ENCODE data around the gene CACNG1.
"Not testable (repeated sequence)": the region's sequence is repeated elsewhere in the genome, so short reads cannot be mapped to it uniquely, and the experiment has no call there.

CACNG1 gene

GRCh38 chr17:67079491-67079890 is 35.1 kb downstream of the CACNG1 start:
- DNase-seq (ENCODE audit: low read depth), result no peak

GRCh38 chr17:67080804-67081203 is 36.5 kb downstream of the CACNG1 start:
- no peak for DNase-seq (ENCODE audit: low read depth)

- DNase-seq (ENCODE audit: low read depth), result no peak
Observed at GRCh38 chr17:67082107-67082506, 37.8 kb downstream of the CACNG1 start.

GRCh38 chr17:67085406-67085805 is 41.1 kb downstream of the CACNG1 start:
- DNase-seq (ENCODE audit: low read depth), result no peak

- no peak for DNase-seq (ENCODE audit: low read depth)
Observed at GRCh38 chr17:67088639-67089038, 44.3 kb downstream of the CACNG1 start.

GRCh38 chr17:67090341-67090740 is 46.0 kb downstream of the CACNG1 start:
- no peak for DNase-seq (ENCODE audit: low read depth)

- DNase-seq (ENCODE audit: low read depth), result no peak
Observed at GRCh38 chr17:67092291-67092690, 47.9 kb downstream of the CACNG1 start.

GRCh38 chr17:67092710-67093109 is 48.4 kb downstream of the CACNG1 start:
- DNase-seq (ENCODE audit: low read depth), result not testable (repeated sequence)

GRCh38 chr17:67093348-67093747 is 49.0 kb downstream of the CACNG1 start:
- no peak for DNase-seq (ENCODE audit: low read depth)

GRCh38 chr17:67095291-67095690 is 50.9 kb downstream of the CACNG1 start:
- peak; percentile 21 for DNase-seq (ENCODE audit: low read depth)

GRCh38 chr17:67095803-67096202 is 51.4 kb downstream of the CACNG1 start:
- DNase-seq (ENCODE audit: low read depth), result no peak

- DNase-seq (ENCODE audit: low read depth), result no peak
Observed at GRCh38 chr17:67096609-67097008, 52.3 kb downstream of the CACNG1 start.

GRCh38 chr17:67098006-67098405 is 53.7 kb downstream of the CACNG1 start:
- DNase-seq (ENCODE audit: low read depth), result no peak

- DNase-seq (ENCODE audit: low read depth), result not testable (repeated sequence)
Observed at GRCh38 chr17:67104641-67105040, 60.3 kb downstream of the CACNG1 start.

- peak; percentile 70 for DNase-seq (ENCODE audit: low read depth)
Observed at GRCh38 chr17:67105213-67105612, 60.9 kb downstream of the CACNG1 start.
